T-helper 1 cell treated with Interleukin-12 subunit alpha and Interleukin-12 subunit beta and Interleukin-4 antibody, amounts not matched to agents 30 ng/mL and 1 ng/mL, for 36 hours (primary cell): ENCODE data around the gene MSH5. TPM values are rescaled to one million over a fixed set of nuclear protein-coding genes. Genes with fewer than 3 reads are reported as not detected.
"Not testable (repeated sequence)": the region's sequence is repeated elsewhere in the genome, so short reads cannot be mapped to it uniquely, and the experiment has no call there.

ENCODE experiments used
- intact Hi-C: fragments of 100-400 bp; cut with micrococcal nuclease; formaldehyde crosslinking; loops from one replicate; pipeline ENCODE4 v1.15.1; 2024
- total RNA-seq: library from RNA; stranded (reverse); gene quantifications from 2 replicates; pipeline ENCODE4 v1.2.3, GENCODE V29; 2022

The MSH5 gene
- 47.8 and 51.5 TPM in 2 replicates for total RNA-seq

DNA sequence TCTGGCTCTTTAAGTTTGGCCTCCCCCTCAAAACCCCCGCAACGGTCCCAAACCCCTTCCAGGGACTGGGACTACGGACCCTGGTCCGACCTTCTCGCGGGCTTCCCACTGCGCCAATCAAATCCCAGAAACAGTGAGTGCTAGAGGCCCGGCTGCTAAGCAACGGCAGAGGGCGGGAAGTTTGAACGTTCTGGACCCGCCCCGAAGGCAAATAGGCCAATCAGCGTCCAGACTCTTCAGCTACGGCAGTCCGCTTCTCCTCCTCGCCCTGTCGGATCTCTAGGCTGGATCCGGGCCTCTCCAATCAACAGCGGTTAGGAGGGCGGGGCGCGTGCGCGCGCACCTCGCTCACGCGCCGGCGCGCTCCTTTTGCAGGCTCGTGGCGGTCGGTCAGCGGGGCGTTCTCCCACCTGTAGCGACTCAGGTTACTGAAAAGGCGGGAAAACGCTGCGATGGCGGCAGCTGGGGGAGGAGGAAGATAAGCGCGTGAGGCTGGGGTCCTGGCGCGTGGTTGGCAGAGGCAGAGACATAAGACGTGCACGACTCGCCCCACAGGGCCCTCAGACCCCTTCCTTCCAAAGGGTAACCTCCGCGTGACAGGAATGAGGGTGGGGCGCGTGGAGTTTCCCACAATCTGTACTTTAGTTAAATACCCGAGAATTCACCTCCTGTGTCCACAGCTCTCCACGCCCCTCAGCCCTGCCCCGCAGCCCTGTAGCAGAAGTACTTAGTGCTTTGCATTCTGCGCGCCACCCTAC lies at the start of gene MSH5:
MSH5 (plus strand) TSS at position 367 of the 758 bp plus-strand sequence. CDS start 462 bp downstream, outside the sequence.
- intact Hi-C loops = loop anchor here (1.0 to 5.0 kb wide), 9 partner anchors 29 to 1105 kb away; partner anchors contain the start of genes BAG6, GPSM3, HSPA1A and HSPA1L

DNA sequence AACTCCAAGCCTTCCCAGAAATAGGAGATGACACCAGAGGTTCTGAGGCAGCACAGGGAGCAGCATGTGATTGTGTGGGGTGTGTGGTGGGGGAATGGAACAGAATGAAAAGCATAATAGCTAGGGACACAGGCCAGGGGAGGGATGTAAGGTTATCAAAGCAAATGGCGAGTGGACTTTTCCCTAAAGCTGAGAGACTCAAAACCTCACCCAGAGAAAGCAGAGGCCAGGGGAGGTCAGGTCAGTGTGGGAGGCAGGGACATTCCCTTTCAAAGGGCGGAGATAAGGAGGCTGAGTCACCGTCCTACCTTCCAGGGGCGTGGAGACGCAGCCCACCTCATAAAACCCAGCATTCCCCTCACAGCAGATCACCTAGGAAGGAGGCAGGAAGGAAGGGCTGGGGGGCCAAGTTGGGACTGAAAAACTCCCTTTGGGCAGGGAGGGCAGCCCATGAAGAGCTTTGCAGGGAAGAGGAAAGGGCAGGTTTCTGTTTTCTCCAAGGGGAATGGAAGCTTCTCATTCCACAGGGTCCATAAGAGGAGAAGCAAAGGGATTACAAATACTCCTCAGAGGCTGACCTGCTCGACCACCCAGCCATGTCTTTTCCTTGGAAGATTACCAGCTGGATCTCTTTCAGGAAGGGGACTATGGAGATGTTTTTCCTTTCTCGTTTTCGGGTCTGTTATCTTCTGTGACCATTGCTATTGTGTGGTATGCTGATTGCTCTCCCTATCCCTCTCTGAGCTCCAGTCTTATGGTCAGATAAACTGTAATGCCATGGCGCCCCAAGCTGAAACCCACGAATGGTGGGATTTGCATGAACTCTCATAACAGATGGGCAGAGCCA lies 49.4 kb upstream of the MSH5 start:
- intact Hi-C loops = no loop called here

DNA sequence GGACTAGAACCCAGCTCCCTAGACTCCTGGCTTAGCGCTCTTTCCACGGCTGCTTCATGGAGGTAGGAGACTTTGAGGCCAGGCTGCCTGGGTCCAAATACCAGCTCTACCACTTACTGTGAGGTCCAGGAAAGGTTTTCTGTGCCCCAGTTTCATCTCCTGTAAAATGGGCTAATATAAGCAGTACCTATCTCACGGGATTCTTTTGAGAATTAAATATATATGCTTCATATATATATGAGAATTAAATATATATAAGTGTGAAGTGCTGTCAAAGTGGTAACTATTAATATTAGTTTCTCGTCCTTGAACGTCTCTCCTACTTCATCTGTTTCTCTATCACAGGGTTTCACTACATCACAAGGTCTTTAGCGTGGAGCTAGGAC lies 48.7 kb upstream of the MSH5 start:
- intact Hi-C loops = no loop called here

DNA sequence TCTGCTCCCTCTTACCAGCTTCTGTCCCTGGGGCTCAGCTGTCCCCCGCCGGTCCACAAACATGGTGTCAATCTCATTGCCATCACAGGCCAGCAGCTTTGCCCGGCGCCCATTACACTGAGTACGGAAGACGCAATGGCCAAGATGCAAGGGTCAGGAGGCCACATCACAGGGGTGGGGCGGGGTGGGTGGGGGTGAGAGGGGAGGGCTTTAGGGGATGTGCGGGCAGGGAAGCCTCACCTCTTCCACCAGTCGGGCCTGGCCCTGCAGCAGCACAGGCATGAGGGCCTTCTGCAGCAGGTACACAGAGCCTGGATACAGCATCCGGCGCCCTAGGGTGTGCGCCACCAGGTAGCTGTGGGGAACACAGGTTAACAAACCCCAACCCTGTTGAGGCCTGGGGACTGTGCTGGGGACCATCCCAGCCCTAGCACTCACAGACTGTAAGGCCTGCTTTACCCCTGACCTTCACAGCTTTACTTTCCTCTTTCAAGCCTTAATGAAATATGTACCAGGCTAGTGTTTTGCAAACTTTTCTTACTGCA lies 48.2 kb upstream of the MSH5 start:
- intact Hi-C loops = no loop called here

DNA sequence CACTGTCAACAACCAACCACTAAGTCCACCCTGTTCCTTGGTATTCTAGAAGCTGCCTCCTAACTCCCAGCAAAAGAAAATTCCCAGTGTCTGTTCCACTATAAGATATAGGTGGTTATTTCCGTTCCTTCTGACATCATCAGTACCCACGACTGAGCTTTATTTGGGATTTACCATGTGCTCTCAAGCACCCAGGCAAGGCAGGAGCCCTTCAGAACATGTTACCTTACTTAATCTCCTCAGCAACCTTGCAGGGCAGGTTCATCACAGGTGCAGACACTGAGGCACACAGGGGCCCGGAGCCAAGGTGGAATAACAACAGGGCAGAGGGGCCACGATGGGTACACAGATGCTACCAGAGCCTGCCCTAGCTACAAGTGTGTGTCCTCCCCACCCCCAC lies 47.5 kb upstream of the MSH5 start:
- intact Hi-C loops = no loop called here

DNA sequence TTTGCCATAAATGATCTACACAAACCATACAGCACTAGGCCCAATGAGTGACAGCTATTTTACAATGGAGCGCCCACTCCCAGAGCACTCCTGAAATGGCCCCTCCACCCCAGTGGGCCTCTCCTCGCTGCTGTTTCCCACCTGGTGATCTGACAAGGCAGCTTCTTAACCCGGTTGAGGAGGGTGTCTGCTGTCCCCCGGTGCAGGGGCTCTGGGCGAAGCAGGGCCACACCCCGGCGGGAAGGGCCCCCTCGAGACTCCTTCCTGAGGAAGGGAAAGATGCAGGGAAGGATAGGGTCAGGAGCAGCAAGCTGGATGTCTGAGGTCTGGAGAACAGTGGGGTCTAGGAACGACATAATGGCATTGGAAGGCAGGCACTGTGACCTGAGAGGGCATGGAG lies 46.9 kb upstream of the MSH5 start:
- intact Hi-C loops = no loop called here

DNA sequence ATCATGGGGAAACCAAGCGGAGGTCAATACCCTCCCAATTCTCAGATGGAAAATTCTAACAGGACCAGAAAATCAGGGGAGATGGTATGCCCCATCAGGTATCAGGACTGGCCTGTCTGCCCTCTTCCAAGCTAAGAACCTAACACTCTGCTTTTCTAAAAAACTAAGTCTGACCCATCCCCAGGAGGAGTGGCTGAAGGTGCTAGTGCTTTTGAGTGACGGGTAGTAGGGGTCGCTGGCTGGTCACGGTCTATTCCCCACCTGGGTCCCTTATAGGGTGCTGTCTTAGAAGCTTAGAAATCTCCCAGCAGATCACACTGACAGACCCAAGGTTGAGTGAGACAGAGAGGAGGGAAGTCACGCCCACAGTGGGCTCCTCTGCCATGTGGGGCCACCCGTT lies 46.3 kb upstream of the MSH5 start:
- intact Hi-C loops = no loop called here

DNA sequence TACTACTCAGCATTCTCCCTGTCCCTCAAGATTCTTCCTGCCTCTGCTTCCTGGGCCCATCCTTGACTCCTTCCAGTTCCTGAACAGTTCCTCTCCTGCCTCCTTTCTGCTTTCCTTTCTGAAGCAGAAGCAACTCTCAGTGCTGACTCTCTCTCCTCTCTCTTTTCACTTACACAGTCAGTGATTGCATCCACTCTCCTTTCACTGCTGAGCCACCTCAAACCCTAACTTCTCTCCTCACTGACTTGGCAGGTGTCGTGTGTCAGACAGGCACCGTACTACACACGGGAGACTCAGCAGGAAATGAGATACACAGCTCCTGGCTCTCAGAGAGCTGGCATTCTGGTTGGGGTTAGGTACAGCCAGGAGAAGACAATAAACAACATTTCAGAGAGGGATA lies 42.2 kb upstream of the MSH5 start:
- intact Hi-C loops = no loop called here

DNA sequence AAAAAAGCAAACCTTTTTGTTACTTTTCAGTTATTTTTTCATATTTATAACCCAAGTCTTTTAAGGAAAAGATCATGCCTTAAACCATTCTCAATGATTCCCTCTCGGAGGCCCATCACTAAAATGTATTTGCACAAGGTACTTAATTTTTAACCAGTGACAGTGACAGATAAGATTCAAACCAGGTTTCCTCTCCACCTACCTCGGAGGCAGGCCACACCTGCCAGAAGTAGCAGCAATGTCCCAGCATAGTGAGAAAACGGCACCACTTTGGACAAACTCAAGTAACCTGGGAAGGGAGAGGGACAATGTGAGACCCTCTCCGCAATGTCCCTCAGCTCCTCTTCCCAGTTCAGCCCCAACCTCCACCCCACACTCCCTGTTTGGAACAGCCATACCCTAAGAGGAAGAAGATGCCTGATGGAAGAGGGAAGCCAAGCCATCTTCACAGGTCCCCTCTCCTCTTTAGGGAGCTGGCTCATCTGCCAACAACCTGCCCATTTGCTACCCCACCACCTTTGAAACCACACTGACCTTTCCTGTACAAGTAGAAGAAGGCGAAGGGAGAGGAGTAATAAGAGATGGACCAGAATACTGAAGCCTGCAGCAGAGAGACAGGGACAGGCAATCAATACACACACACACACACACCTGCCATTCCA lies 38.9 kb upstream of the MSH5 start:
- intact Hi-C loops = no loop called here

DNA sequence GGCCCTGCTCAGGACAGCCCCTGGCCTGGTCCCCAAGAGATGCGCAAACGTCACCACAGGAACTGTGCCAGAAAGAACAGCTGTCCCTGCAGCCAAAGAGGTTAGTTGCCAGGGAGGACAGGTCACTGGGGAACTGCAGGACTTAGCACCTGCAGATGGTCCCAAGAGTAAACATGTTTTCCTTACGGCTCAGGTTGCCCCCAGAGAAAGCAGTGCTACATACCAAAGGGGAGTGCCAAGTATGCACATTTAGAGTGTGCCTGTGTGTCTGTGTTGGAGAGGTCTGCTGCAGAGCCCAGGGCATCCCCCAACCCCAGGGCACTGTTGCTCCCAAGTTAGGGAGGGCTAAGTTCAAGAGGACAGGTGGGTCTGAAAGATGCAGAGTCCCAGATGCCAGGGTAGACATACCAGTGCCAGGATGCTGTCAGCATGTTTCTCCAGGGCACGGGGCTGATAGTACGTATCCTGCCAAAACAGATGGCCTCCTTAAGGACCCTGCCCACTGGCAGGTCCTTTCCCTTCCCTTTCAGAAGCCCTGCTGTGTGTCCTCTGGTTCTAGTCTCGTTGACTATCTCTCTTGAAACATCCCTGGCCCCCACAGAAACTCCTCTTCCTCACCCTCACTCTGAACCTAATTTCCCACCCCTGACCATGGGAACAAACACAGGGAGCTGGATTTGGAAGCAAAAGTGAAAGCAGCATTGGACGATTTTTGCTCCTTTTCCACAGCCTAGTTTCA lies 38.0 kb upstream of the MSH5 start:
- intact Hi-C loops = loop anchor here (1.0 to 2.0 kb wide), 4 partner anchors 21 to 475 kb away; partner anchors contain the start of genes AGPAT1, LSM2 and LY6G5C

DNA sequence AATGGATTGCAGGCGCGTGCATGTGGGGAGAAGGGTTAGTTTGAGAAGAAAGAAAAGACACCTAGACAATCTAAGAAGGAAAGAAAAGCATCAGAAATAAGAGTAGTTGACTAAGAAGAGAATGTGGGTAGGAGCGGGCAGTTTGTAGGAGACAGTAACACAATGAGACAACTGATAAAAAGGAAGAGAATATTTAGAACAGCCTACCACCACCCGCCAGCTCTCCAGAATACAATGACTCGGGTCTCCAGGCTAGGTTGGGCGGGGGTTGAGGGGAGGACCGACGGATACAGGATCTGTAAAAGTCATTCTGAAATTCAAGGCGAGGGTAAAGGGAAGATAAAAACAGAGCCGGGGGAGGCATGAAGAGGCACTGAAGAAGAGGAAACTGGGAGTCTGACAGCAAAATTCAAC lies 37.4 kb upstream of the MSH5 start:
- intact Hi-C loops = loop anchor here (1.0 to 2.0 kb wide), 4 partner anchors 21 to 474 kb away; partner anchors contain the start of genes AGPAT1, LSM2 and LY6G5C

DNA sequence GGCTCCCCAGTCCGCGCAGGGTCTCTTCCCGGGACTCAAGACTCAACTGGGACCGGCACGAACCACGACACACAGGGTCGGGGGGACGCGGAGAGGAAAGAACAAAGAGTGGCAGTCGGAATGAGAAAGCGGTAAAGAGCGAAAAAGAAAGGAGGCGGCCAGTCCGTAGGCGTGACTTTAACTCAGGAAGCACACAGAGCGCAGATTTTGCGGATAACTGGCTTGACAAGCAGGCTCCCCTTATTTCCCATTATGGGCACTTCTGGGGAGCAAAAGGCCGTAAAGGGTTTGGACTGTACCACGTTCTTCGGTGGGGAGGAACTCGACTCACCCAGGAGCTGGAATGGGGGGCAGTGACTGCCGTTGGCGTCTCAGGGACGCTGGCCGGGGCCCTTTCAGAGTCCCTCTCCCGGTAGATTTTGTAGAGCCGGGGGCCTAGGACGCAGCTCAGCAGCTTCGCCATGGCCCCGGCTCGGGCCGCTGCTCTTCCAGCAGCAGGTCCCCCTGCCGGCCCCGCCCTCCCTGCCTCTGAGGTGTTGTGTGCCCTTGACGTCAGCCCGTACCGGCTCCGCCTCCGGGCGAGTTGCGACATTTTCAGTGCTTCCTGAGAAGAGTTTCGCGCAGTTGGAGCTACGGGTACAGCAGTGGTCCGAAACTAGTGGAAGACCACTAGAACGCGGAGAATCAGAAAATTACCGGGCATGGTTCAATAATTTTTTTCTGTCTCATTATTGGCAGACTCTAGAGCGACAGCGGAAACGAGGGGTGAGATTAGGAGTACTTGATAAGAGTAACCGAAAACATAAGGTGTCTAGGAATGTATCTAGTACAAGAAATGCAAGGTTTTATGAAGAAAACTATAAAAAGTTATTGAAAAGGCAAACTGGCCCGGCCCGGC lies 36.7 kb upstream of the MSH5 start, which contains the start of gene ABHD16A:
ABHD16A (minus strand) TSS at position 506 of the 898 bp plus-strand sequence; CDS start at position 463, 43 bp downstream.
- intact Hi-C loops = loop anchor here (1.0 to 2.0 kb wide), 15 partner anchors 22 to 474 kb away; partner anchors contain the start of genes AGPAT1, BAG6, DDAH2 and EHMT2

DNA sequence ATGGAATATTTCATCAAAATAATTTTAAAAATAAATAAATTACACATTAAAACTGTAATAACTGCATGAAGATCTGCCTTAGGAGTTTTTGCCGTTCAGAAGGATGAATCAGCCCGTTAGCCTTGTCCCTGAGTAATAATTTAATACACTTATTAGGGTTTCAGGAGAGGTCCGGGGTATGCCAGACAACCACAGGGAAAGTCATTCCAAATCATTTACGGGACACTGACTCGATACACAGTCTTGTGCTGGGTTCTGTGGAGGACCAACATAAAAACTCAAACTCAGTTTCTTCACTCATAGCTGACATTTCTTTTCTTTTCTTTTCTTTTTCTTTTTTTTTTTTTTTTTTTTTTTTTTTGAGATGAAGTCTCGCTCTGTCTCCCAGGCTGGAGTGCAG lies 33.9 kb upstream of the MSH5 start:
- intact Hi-C loops = no loop called here

DNA sequence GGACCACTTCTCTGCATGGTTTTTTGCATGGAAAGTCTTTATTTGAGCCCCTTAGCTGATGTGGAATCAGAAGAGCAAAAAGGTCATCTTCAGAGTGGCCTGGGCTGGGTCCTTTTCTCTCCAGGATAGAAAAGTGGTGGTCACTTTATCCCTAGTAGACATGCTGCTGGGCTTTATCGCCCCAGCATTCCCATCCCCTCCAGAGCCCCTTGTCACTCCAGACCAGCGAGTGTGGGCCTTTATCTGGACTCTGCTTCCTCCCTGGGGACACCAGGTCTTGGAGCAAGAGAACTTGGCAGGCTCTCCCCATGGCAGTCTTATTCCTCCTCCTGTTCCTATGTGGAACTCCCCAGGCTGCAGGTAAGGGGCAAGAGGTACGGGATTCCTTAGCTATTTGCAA lies 33.2 kb upstream of the MSH5 start, which contains the start of gene LY6G6F:
LY6G6F (plus strand) TSS at position 268 of the 400 bp plus-strand sequence; CDS start at position 309, 41 bp downstream.
- intact Hi-C loops = no loop called here

DNA sequence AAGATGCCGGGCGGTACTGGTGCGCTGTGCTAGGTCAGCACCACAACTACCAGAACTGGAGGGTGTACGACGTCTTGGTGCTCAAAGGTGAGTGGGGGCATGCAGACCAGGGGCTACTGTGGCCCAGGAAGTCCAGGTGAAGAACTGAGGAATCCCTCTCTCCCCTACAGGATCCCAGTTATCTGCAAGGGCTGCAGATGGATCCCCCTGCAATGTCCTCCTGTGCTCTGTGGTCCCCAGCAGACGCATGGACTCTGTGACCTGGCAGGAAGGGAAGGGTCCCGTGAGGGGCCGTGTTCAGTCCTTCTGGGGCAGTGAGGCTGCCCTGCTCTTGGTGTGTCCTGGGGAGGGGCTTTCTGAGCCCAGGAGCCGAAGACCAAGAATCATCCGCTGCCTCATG lies 32.1 kb upstream of the MSH5 start:
- intact Hi-C loops = no loop called here

DNA sequence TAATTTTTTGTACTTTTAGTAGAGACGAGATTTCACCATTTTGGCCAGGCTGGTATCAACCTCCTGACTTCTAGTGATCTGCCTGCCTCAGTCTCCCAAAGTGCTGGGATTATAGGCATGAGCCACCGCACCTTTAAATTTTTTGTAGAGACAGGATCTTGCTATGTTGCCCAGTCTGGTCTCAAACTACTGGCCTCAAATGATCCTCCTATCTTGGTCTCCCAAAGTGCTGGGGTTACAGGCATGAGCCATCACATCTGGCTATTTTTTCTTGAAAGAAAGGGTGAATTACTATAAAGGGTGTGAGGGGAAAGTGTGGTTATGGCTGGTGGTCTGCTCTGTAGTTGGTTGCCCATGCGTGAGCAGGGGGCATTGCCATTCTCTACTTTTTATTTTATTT lies 31.6 kb upstream of the MSH5 start:
- intact Hi-C loops = no loop called here

DNA sequence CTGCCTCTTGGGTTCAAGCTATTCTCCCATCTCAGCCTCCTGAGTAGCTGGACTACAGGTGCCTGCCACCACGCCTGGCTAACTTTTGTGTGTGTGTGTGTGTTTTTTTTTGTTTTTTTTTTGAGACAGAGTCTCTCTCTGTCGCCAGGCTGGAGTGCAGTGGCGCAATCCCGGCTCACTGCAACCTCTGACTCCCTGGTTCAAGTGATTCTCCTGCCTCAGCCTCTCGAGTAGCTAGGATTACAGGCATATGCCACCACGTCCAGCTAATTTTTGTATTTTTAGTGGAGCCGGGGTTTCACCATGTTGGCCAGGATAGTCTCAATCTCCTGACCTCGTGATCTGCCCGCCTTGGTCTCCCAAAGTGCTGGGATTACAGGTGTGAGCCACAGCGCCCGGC lies 30.6 kb upstream of the MSH5 start:
- intact Hi-C loops = not testable (repeated sequence)

DNA sequence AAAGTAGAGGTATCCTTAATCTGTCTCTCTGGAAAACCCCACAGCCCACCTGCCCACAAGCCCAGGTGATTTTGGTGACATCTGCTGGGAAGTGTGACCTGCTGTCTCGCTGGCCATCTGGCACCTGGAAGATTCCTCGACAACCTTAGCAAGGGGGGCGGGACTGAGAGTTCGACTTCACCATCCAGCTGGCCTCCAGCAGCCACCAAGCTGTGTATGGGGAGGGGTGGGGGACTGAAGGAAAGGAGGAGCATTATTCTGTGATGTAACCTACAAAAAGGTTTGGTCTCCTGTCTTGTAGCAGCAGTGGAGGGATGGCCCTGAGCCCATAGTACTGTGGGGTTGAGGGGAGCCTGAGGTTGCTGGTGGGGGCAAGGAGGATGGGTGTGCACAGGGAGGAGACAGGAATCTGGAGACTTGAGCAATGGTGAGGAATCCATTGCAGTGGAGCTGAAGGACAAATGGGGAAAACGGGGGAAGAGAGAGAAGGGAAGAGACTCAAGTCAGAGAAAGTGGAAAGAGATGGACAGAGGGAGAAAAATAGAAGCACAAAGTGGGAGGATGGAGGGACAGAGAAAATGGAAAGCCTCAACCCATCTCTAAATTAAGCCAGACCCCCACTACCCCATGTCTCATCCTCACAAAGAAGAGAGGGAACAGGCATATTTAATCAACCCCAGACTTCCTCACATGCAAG lies 29.1 kb upstream of the MSH5 start:
- intact Hi-C loops = no loop called here

DNA sequence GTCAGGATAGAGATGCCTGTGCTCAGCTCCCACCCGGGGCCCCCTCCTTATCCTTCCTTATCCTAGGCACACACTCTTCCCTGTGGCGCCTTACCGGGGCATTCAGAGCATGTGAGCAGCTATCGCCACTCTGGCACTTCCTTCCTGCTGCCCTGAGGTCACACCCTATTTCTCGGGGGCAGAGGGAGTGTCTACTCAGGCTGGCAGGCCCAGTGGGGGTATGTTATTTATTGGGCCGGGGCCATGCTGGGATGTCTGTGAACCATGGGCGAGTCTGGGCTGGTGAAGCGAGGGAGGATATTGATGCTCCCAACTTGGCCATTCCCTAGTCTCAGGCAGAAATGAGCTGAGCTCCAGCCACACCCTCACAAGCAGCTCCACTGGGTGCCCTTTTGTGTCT lies 28.6 kb upstream of the MSH5 start:
- intact Hi-C loops = no loop called here
